HUES64 (cell line): ENCODE data around the gene GALK2.

Source experiments
- H3K27ac ChIP-seq: 2 replicates; pipeline ENCODE4 v1.7.0; 2013; ENCODE audit warnings: low read depth, low read length, inconsistent platforms
- H3K27me3 ChIP-seq: 2 replicates; pipeline ENCODE4 v1.6.1; 2013; ENCODE audit warnings: mild to moderate bottlenecking, low read length; ENCODE audit not compliant: insufficient read depth
- H3K36me3 ChIP-seq: 2 replicates; pipeline ENCODE4 v1.6.1; 2013; ENCODE audit warnings: mild to moderate bottlenecking, low read length; ENCODE audit not compliant: insufficient read depth
- H3K4me1 ChIP-seq: 2 replicates; pipeline ENCODE4 v1.6.1; 2013; ENCODE audit warnings: mild to moderate bottlenecking, low read length, moderate library complexity; ENCODE audit not compliant: insufficient read depth
- H3K4me3 ChIP-seq: 2 replicates; pipeline ENCODE4 v1.5.1; 2013; ENCODE audit warnings: mild to moderate bottlenecking, low read length, moderate library complexity
- H3K9ac ChIP-seq: 2 replicates; pipeline ENCODE4 v1.6.1; 2013; ENCODE audit warnings: mild to moderate bottlenecking, low read depth, low read length
- H3K9me3 ChIP-seq: 2 replicates; pipeline ENCODE4 v1.6.1; 2013; ENCODE audit warnings: low read depth, low read length; ENCODE audit not compliant: insufficient read depth
- WGBS: fragments of 150-250, 120-280 bp; methylation state at CpG from one replicate; pipeline ENCODE4 v1.1.7; 2013; ENCODE audit warnings: missing lambda C conversion rate; 5-methylcytosine and 5-hydroxymethylcytosine counted together

GALK2 gene

GRCh38 chr15:49288391-49288790, 118.3 kb downstream of the GALK2 start:
- Histone ChIP-seq H3K9ac (no peak overlapping the region), H3K4me1 (peaks cover 9% of the 10 kb centered on the region; the same call in 1 of the 2 replicates), H3K36me3 (peaks cover 12% of the 10 kb centered on the region), H3K27me3 (no peaks in the 10 kb centered on the region), H3K9me3 (no peaks in the 10 kb centered on the region), H3K4me3 (no peak overlapping the region), H3K27ac (no peak overlapping the region)
- WGBS, result 95% methylated on average over 2 of the region's 2 CpGs

DNA sequence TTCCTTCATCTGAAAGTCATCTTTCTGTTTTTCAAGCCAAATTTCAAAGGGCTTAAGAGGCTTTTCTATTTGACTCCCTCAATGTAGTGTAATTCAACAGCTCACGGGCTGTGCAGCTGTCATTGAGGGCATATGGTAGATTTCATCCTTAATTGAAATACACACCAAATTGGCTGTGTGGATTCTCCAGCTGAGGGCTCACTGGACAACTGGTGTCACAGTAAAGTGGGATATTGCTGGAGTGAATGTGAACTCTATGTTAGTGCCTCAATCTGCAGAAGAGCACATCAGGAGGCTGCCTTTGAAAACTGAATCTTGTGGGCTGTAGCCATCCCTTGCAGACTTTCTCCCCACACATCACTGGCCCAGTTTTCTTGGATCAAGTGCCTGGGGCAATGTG, 120.1 kb downstream of the GALK2 start:
- no peak overlapping the region for H3K27ac ChIP-seq
- no peaks in the 10 kb centered on the region for H3K27me3 ChIP-seq
- WGBS, result no CpG with 5 or more reads among the region's 1 CpG
- no peak overlapping the region for H3K9ac ChIP-seq
- H3K4me1 ChIP-seq, result peaks cover 9% of the 10 kb centered on the region; the same call in 1 of the 2 replicates
- peaks cover 8% of the 10 kb centered on the region for H3K36me3 ChIP-seq
- H3K4me3 ChIP-seq, result no peak overlapping the region
- no peaks in the 10 kb centered on the region for H3K9me3 ChIP-seq

GRCh38 chr15:49293941-49294340, 123.9 kb downstream of the GALK2 start:
- Histone ChIP-seq H3K4me3 (no peak overlapping the region), H3K9ac (no peak overlapping the region), H3K27ac (no peak overlapping the region), H3K27me3 (no peaks in the 10 kb centered on the region), H3K9me3 (no peaks in the 10 kb centered on the region), H3K36me3 (peaks cover 3% of the 10 kb centered on the region; the same call in 1 of the 2 replicates), H3K4me1 (peaks cover 9% of the 10 kb centered on the region; the same call in 1 of the 2 replicates)

DNA sequence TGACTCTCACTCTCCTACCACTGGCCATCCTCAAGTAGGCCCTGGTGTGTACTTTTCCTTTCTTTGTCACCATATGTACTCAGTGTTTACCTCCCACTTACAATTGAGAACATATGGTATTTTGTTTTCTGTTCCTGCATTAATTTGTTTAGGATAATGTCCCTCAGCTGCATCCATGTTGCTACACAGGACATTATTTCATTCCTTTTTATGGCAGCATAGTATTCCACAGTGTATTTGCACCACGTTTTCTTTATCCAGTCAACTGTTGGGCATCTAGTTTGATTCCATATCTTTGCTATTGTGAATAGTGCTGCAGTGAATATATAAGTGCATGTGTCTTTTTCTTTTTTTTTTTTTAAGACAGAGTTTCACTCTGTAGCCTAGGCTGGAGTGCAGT, 126.2 kb downstream of the GALK2 start:
- no peak overlapping the region for H3K27ac ChIP-seq
- H3K27me3 ChIP-seq, result no peaks in the 10 kb centered on the region
- H3K9me3 ChIP-seq, result no peaks in the 10 kb centered on the region
- 0 out of 2 replicates have a peak, but pooled peaks cover 3% of the 10 kb centered on the region for H3K4me1 ChIP-seq
- no peak overlapping the region for H3K4me3 ChIP-seq
- H3K9ac ChIP-seq, result no peak overlapping the region
- 100% methylated on average over 1 of the region's 1 CpG for WGBS
- H3K36me3 ChIP-seq, result peaks cover 3% of the 10 kb centered on the region; the same call in 1 of the 2 replicates

- H3K4me3 ChIP-seq, result no peak overlapping the region
These were observed 127.5 kb downstream of the GALK2 start for GRCh38 chr15:49297584-49297983.

DNA sequence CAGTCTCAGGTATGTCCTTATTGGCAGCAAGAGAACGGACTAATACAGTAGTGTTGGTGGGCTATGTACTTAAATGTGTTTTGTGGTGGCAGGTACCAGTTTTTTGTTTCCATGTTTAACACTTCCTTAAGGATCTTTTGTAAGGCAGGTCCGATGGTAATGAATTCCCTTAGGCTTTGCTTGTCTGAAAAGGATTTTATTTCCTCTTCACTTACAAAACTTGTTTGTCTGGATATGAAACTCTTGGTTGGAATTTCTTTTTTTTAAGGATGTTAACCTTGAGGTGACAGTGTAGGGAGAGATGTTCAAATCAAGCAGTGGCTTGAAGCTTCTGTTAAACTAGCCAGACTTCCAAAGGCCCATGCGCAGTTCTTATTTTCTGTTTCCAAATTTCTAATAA, 130.8 kb downstream of the GALK2 start:
- Histone ChIP-seq H3K9ac (no peak overlapping the region), H3K9me3 (no peaks in the 10 kb centered on the region), H3K27ac (no peak overlapping the region), H3K4me3 (no peak overlapping the region), H3K27me3 (no peaks in the 10 kb centered on the region), H3K36me3 (0 out of 2 replicates have a peak, but pooled peaks cover 9% of the 10 kb centered on the region), H3K4me1 (no peaks in the 10 kb centered on the region)
- WGBS, result 88% methylated on average over 1 of the region's 3 CpGs

More at GRCh38 chr15:49297584-49297983, 127.5 kb downstream of the GALK2 start:
- Histone ChIP-seq H3K9ac (no peak overlapping the region), H3K9me3 (no peaks in the 10 kb centered on the region), H3K4me1 (no peaks in the 10 kb centered on the region), H3K27ac (no peak overlapping the region), H3K36me3 (no peaks in the 10 kb centered on the region), H3K27me3 (no peaks in the 10 kb centered on the region)
- 87% methylated on average over 1 of the region's 1 CpG for WGBS

- H3K27ac ChIP-seq, result no peak overlapping the region
- H3K9ac ChIP-seq, result no peak overlapping the region
- no peaks in the 10 kb centered on the region for H3K27me3 ChIP-seq
- no peaks in the 10 kb centered on the region for H3K9me3 ChIP-seq
- 0 out of 2 replicates have a peak, but pooled peaks cover 9% of the 10 kb centered on the region for H3K36me3 ChIP-seq
- H3K4me1 ChIP-seq, result no peaks in the 10 kb centered on the region
- no peak overlapping the region for H3K4me3 ChIP-seq
These were observed 131.5 kb downstream of the GALK2 start for GRCh38 chr15:49301562-49301961.

DNA sequence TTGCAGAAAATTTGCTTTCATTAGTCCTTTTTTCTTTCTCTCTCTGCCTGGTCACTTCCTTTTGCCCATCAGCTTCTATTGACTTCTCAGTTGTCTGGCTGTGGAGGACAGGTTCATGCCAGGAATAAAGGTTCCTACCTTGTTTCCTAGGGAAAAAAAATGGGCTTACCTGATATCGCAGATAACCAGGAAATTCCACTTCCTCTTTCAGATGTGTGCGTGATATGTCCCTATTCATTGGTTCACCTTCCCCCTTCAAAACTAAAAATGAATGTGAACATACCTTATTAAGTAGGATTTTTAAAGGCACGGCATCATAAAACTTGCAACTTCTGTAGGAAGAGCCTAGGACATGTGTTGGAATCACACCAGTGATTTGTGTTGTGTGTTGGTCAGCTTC, 133.0 kb downstream of the GALK2 start:
- H3K4me3 ChIP-seq, result no peak overlapping the region
- H3K9ac ChIP-seq, result no peak overlapping the region
- 96% methylated on average over 3 of the region's 3 CpGs for WGBS
- H3K4me1 ChIP-seq, result no peaks in the 10 kb centered on the region
- no peak overlapping the region for H3K27ac ChIP-seq
- no peaks in the 10 kb centered on the region for H3K9me3 ChIP-seq
- H3K36me3 ChIP-seq, result 0 out of 2 replicates have a peak, but pooled peaks cover 9% of the 10 kb centered on the region
- no peaks in the 10 kb centered on the region for H3K27me3 ChIP-seq

- no peak overlapping the region for H3K27ac ChIP-seq
- no peaks in the 10 kb centered on the region for H3K4me1 ChIP-seq
- H3K27me3 ChIP-seq, result no peaks in the 10 kb centered on the region
- 0 out of 2 replicates have a peak, but pooled peaks cover 9% of the 10 kb centered on the region for H3K36me3 ChIP-seq
- no peak overlapping the region for H3K4me3 ChIP-seq
- H3K9me3 ChIP-seq, result no peaks in the 10 kb centered on the region
- 100% methylated on average over 1 of the region's 1 CpG for WGBS
- no peak overlapping the region for H3K9ac ChIP-seq
These were observed 136.5 kb downstream of the GALK2 start for GRCh38 chr15:49306551-49306950.

DNA sequence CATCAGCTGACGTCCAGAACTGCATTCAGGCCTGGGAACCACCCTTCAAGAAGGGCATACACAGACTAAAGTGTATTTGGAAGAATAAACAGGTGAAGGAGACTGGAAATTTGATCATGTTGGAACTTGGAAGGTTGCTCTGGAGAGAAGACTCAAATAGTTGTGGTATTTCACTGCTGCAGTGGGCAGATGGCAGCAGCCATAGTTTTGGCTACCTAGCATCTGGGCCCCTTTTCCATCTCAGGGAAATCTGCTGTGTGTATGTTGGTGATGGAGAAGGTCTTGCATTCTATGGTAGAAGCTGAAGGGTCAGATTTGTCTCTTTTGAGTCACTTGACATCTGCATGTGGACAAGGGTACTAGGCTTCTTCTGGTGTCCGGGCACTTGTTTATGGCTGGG, 138.6 kb downstream of the GALK2 start:
- 92% methylated on average over 2 of the region's 2 CpGs for WGBS

GRCh38 chr15:49309889-49310288, 139.8 kb downstream of the GALK2 start:
- Histone ChIP-seq H3K27ac (no peak overlapping the region), H3K9me3 (no peaks in the 10 kb centered on the region), H3K4me3 (no peak overlapping the region), H3K4me1 (peaks cover 4% of the 10 kb centered on the region; the same call in 1 of the 2 replicates), H3K27me3 (no peaks in the 10 kb centered on the region), H3K36me3 (no peaks in the 10 kb centered on the region), H3K9ac (no peak overlapping the region)

More for the DNA sequence above, 138.6 kb downstream of the GALK2 start:
- Histone ChIP-seq H3K4me3 (no peak overlapping the region), H3K9me3 (no peaks in the 10 kb centered on the region), H3K27me3 (no peaks in the 10 kb centered on the region), H3K36me3 (0 out of 2 replicates have a peak, but pooled peaks cover 9% of the 10 kb centered on the region), H3K9ac (no peak overlapping the region), H3K27ac (no peak overlapping the region), H3K4me1 (no peaks in the 10 kb centered on the region)

GRCh38 chr15:49313650-49314049, 143.6 kb downstream of the GALK2 start:
- H3K27ac ChIP-seq, result no peak overlapping the region
- H3K4me3 ChIP-seq, result no peak overlapping the region
- H3K9me3 ChIP-seq, result no peaks in the 10 kb centered on the region
- H3K4me1 ChIP-seq, result peaks cover 17% of the 10 kb centered on the region
- no peaks in the 10 kb centered on the region for H3K27me3 ChIP-seq
- WGBS, result 84% methylated on average over 1 of the region's 1 CpG
- H3K36me3 ChIP-seq, result no peaks in the 10 kb centered on the region
- no peak overlapping the region for H3K9ac ChIP-seq
